MCF 10A (cell line): Measurements from ENCODE around the gene MRPS9. TPM values are rescaled to one million over a fixed set of nuclear protein-coding genes. Genes with fewer than 3 reads are reported as not detected.

Experiments used
- BruUV-seq: library from RNA; stranded (reverse); fragments of 400-500 nt; replicated peaks from 2 replicates; lab custom pipeline; 2021; lab: Mats Ljungman, UMichigan
- CTCF ChIA-PET: fragments of 300-600 bp; sonication (Branson Sonifier 250); formaldehyde crosslinking; extraction: SDS; loops from one replicate; lab custom pipeline; 2021; ENCODE audit warnings: antibody characterized with exemption, inconsistent platforms; lab: Yijun Ruan, JAX
- POLR2A ChIA-PET: fragments of 300-600, 350-650 bp; sonication (Branson Sonifier 250); formaldehyde crosslinking; extraction: SDS; loops from one replicate; lab custom pipeline; 2020; ENCODE audit warnings: antibody characterized with exemption, inconsistent platforms; lab: Yijun Ruan, JAX
- DNase-seq: peaks from one replicate; pipeline ENCODE4 v3.0.0-alpha.2; 2018; ENCODE audit not compliant: unreplicated experiment
- H3K27ac Mint-ChIP-seq: one replicate; pipeline ENCODE4 v1.8.0; 2022; ENCODE audit warnings: mild to moderate bottlenecking, low read depth, mixed read lengths; ENCODE audit not compliant: unreplicated experiment
- H3K27me3 Mint-ChIP-seq: one replicate; pipeline ENCODE4 v1.8.0; 2022; ENCODE audit warnings: mixed read lengths; ENCODE audit not compliant: insufficient read depth, unreplicated experiment
- H3K36me3 Mint-ChIP-seq: one replicate; pipeline ENCODE4 v1.8.0; 2022; ENCODE audit warnings: mild to moderate bottlenecking, moderate library complexity, mixed read lengths; ENCODE audit not compliant: insufficient read depth, unreplicated experiment
- H3K4me1 Mint-ChIP-seq: one replicate; pipeline ENCODE4 v1.8.0; 2022; ENCODE audit warnings: mixed read lengths; ENCODE audit not compliant: insufficient read depth, unreplicated experiment
- H3K4me3 Mint-ChIP-seq: one replicate; pipeline ENCODE4 v1.8.0; 2022; ENCODE audit warnings: mild to moderate bottlenecking, moderate library complexity, mixed read lengths; ENCODE audit not compliant: unreplicated experiment
- H3K9me3 Mint-ChIP-seq: one replicate; pipeline ENCODE4 v1.8.0; 2022; ENCODE audit warnings: mixed read lengths; ENCODE audit not compliant: unreplicated experiment
- intact Hi-C: fragments of 100-400 bp; cut with micrococcal nuclease; formaldehyde crosslinking; loops from 2 replicates; pipeline ENCODE4 v1.14.1; 2022
- total RNA-seq: library from RNA; stranded (reverse); gene quantifications from 2 replicates; pipeline ENCODE4 v1.2.3, GENCODE V29; 2022
- TF ChIP-seq, protein P1 (sequence below): fragments of 200-600 bp; IDR thresholded peaks from one replicate; pipeline ENCODE4 v1.8.0; 2022; ENCODE audit warnings: antibody characterized with exemption, mild to moderate bottlenecking; ENCODE audit not compliant: unreplicated experiment

The MRPS9 gene
- total RNA-seq, 1 experiment from 2014 or later: 40.0 TPM

DNA sequence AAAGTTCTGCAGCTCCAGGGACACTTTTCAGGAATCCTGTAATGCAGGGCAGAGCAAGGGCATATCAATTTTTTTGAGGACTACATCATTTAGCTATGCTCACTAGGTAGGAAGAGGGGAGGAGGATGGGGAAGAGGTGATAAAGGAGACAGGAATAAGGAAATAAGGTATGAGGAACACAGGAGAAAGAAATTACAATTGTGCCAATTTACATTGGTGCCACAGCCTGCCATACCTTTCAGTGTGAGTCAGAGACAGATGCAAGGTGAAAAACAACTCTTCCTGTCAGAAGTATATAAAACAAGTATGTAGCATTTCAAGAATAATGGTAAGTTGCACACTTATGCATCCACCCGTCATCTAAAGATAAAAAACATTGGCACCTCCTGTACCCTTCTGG, 5.4 kb upstream of the MRPS9 start:
- TF ChIP-seq, protein P1, sequence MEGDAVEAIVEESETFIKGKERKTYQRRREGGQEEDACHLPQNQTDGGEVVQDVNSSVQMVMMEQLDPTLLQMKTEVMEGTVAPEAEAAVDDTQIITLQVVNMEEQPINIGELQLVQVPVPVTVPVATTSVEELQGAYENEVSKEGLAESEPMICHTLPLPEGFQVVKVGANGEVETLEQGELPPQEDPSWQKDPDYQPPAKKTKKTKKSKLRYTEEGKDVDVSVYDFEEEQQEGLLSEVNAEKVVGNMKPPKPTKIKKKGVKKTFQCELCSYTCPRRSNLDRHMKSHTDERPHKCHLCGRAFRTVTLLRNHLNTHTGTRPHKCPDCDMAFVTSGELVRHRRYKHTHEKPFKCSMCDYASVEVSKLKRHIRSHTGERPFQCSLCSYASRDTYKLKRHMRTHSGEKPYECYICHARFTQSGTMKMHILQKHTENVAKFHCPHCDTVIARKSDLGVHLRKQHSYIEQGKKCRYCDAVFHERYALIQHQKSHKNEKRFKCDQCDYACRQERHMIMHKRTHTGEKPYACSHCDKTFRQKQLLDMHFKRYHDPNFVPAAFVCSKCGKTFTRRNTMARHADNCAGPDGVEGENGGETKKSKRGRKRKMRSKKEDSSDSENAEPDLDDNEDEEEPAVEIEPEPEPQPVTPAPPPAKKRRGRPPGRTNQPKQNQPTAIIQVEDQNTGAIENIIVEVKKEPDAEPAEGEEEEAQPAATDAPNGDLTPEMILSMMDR: no peak
- Mint-ChIP-seq H3K27ac (no peak overlapping the region), H3K9me3 (no peaks in the 10 kb centered on the region), H3K4me3 (no peak overlapping the region), H3K36me3 (peaks cover 13% of the 10 kb centered on the region), H3K27me3 (no peaks in the 10 kb centered on the region), H3K4me1 (no peaks in the 10 kb centered on the region)
- no peak for DNase-seq
- CTCF ChIA-PET: interaction anchor here (0.5 to 0.6 kb wide), 2 partner anchors 81 to 1602 kb away, joined by 3 read pairs; no protein-coding TSS in a partner anchor
- no TSS peak for BruUV-seq
- intact Hi-C loops: no loop called here
- POLR2A ChIA-PET: interaction anchor here (0.6 kb wide), 2 partner anchors 88 to 129 kb away, joined by 3 read pairs; no protein-coding TSS in a partner anchor

DNA sequence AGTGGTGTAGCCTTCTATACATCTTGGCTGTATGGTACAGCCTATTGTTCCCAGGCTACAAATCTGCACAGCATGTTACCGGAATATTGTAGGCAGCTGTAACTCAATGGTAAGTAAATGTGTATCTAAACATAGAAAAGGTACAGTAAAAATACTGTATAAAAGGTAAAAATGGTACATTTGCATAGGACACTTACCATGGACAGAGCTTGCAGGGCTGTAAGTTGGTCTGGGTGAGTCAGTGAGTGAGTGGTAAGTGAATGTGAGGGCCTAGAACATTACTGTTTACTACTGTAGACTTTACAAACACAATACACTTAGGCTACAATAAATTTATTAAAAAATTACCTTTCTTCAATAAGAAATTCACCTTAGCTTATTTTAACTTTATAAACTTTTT, 3.7 kb upstream of the MRPS9 start:
- intact Hi-C loops: no loop called here
- TF ChIP-seq, protein P1: no peak
- no TSS peak for BruUV-seq
- DNase-seq: no peak
- H3K9me3 Mint-ChIP-seq: no peaks in the 10 kb centered on the region
- no peaks in the 10 kb centered on the region for H3K27me3 Mint-ChIP-seq
- H3K4me1 Mint-ChIP-seq: peaks cover 9% of the 10 kb centered on the region
- no peak overlapping the region for H3K4me3 Mint-ChIP-seq
- ChIA-PET POLR2A (no interaction called here), CTCF (interaction anchor here (0.6 to 0.9 kb wide), 3 partner anchors 9 to 1349 kb away, joined by 3 read pairs; no protein-coding TSS in a partner anchor)
- H3K36me3 Mint-ChIP-seq: peaks cover 21% of the 10 kb centered on the region
- H3K27ac Mint-ChIP-seq: no peak overlapping the region

DNA sequence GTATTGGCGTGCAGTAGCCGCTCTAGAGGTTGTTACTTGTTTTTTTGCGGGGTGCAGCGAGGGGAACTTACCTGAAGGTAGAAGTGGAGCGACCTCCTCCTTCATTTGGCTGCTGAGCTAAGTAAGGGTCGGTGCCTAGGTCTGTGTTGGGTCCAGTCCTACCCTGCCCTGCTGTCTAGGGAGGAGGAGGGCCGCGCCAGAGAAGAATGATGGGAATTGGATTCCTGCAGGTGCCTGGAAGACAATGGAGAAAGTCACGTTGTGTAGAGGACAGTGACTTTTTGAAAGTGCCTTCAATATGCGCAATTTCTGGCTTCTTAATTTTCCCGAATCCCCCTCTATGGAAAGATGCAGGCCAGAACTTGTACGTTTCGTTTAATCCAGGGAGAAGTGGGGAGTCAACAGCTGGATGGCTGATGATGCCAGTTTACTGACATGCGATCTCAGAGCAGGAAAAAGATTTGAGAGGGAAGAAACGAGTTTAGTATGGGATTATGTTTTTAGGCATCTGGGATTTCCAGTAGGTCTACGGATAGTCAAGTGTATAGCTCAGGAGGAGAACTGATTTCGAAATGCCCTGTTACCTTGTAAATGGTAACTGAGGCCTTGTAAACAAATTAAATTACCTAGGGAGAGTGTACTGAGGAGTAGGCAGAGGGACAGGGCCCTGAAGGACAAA, 653 bp downstream of the MRPS9 start:
- H3K4me1 Mint-ChIP-seq: peaks cover 23% of the 10 kb centered on the region
- H3K9me3 Mint-ChIP-seq: no peaks in the 10 kb centered on the region
- peak; percentile 24 for DNase-seq
- TF ChIP-seq, protein P1: no peak
- ChIA-PET POLR2A (interaction anchor here (0.6 to 1.9 kb wide), 17 partner anchors 10 to 875 kb away, joined by 3 to 15 read pairs (median 4); no protein-coding TSS in a partner anchor), CTCF (interaction anchor here (0.6 to 1.0 kb wide), 2 partner anchors 12 to 155 kb away, joined by 3 to 4 read pairs; no protein-coding TSS in a partner anchor)
- BruUV-seq: TSS peak; percentile 56
- intact Hi-C loops: no loop called here
- peak overlapping the region; percentile 88 for H3K27ac Mint-ChIP-seq
- peak overlapping the region; percentile 85 for H3K4me3 Mint-ChIP-seq
- peaks cover 14% of the 10 kb centered on the region for H3K36me3 Mint-ChIP-seq
- H3K27me3 Mint-ChIP-seq: no peaks in the 10 kb centered on the region

DNA sequence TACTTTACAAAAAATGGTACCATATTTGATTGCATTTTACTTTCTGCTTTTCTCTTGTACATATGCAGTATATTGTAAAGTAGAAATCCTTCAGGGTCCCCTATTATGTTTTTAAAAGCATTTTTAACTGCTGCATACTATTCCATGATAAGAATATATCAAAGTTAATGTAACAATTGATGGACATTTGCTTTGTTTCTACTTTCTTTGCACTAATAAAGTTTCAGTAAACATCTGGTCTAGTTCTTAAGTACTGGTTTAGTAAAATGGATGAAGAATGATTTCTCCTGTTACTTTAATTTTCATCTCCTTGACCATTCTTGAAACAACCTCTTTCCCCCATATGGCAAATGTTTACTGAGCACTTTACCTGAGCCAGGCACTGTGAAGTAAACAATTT, 1.7 kb downstream of the MRPS9 start:
- no peak for DNase-seq
- ChIA-PET CTCF (no interaction called here), POLR2A (interaction anchor here (0.7 to 1.2 kb wide), 2 partner anchors 8 to 357 kb away, joined by 3 to 4 read pairs; no protein-coding TSS in a partner anchor)
- H3K27me3 Mint-ChIP-seq: no peaks in the 10 kb centered on the region
- no peaks in the 10 kb centered on the region for H3K9me3 Mint-ChIP-seq
- TF ChIP-seq, protein P1: no peak
- intact Hi-C loops: no loop called here
- H3K4me1 Mint-ChIP-seq: peaks cover 23% of the 10 kb centered on the region
- H3K36me3 Mint-ChIP-seq: peaks cover 14% of the 10 kb centered on the region
- H3K4me3 Mint-ChIP-seq: peak overlapping the region; percentile 85
- BruUV-seq: no TSS peak
- no peak overlapping the region for H3K27ac Mint-ChIP-seq
